IMR-90 (cell line): ENCODE measurements around the gene PRPSAP1.

ENCODE experiments used
- BHLHE40 ChIP-seq: fragments of 150-350 bp; IDR thresholded peaks from 2 replicates; pipeline ENCODE4 v1.6.1; 2016; ENCODE audit warnings: mild to moderate bottlenecking, low read depth, low read length
- CEBPB ChIP-seq: IDR thresholded peaks from 2 replicates; pipeline ENCODE4 v1.6.1; 2012; ENCODE audit warnings: low read depth, low read length, improper control_type of control experiment
- CHD1 ChIP-seq: IDR thresholded peaks from 2 replicates; pipeline ENCODE4 v1.6.1; 2012; ENCODE audit warnings: low read depth, low read length, improper control_type of control experiment
- MAFK ChIP-seq: IDR thresholded peaks from 2 replicates; pipeline ENCODE4 v1.6.1; 2012; ENCODE audit warnings: low read depth, low read length, improper control_type of control experiment
- MXI1 ChIP-seq: IDR thresholded peaks from 2 replicates; pipeline ENCODE4 v1.6.1; 2012; ENCODE audit warnings: low read depth, mild to moderate bottlenecking, low read length, moderate library complexity, borderline replicate concordance
- POLR2A ChIP-seq: IDR thresholded peaks from 2 replicates; pipeline ENCODE4 v1.6.1; 2012; ENCODE audit warnings: mild to moderate bottlenecking, low read depth, low read length
- RAD21 ChIP-seq: IDR thresholded peaks from 2 replicates; pipeline ENCODE4 v1.6.1; 2012; ENCODE audit warnings: low read length, improper control_type of control experiment
- RCOR1 ChIP-seq: IDR thresholded peaks from 2 replicates; pipeline ENCODE4 v1.6.1; 2012; ENCODE audit warnings: mild to moderate bottlenecking, low read length, improper control_type of control experiment; ENCODE audit not compliant: insufficient replicate concordance
- RFX5 ChIP-seq: IDR thresholded peaks from 2 replicates; pipeline ENCODE4 v1.8.0; 2012; ENCODE audit warnings: low read depth, mild to moderate bottlenecking, low read length, moderate library complexity
- SMC3 ChIP-seq: fragments of 150-350 bp; IDR thresholded peaks from 2 replicates; pipeline ENCODE4 v1.6.1; 2016; ENCODE audit warnings: low read depth, mild to moderate bottlenecking, antibody characterized with exemption, low read length, moderate library complexity
- USF2 ChIP-seq: fragments of 150-350 bp; IDR thresholded peaks from 2 replicates; pipeline ENCODE4 v1.6.1; 2017; ENCODE audit warnings: mild to moderate bottlenecking, antibody characterized with exemption, low read length, low read depth
- TF ChIP-seq, protein P1 (sequence below): conservative IDR thresholded peaks from 2 replicates; pipeline ENCODE4 v1.5.1; 2012; ENCODE audit warnings: mild to moderate bottlenecking, low read depth, low read length, improper control_type of control experiment
- TF ChIP-seq, protein P2 (sequence below): fragments of 150-350 bp; IDR thresholded peaks from 2 replicates; pipeline ENCODE4 v1.6.1; 2016; ENCODE audit warnings: low read depth, mild to moderate bottlenecking, low read length, moderate library complexity, borderline replicate concordance

DNA sequence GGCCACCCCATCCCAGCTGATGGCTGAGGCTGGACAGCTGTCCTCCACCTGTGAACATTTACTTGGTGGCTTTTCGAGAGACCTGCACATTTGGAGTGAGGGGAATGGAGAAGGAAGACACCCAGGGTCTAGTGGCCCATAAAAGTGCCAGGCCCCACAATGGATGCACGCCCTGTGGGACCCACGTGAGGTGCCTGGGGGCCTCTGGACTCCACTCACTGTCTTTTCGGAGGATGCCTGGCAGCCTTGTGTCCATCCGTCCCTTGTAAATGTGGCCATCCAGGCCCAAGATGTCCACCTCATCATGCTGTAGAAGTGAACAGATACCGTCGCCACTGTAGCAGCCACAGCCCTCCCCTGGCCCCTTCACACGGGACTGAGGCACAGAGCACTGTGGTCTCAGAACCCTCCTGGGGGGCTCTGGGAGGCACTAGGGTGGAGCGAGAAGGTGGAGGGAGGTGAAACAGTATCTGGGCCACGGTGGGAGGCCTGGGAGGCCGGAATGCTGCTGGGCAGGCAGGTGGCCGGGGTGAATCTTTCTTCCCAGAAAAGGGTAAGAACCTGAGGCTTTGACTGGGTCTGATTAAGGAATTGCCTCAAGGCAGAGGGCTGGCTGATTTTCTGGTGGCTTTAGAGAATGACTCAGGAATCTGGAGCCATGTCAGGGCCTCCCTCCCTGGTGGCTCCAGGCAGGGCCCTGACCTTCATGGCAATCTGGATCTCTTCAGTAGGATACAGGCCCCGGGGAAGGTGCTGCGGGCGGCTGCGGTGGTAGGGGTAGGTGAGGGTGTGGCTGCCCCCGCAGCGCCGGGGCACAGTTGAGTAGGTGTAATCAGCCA is 77.0 kb downstream of the PRPSAP1 start:
- TF ChIP-seq, protein P1, sequence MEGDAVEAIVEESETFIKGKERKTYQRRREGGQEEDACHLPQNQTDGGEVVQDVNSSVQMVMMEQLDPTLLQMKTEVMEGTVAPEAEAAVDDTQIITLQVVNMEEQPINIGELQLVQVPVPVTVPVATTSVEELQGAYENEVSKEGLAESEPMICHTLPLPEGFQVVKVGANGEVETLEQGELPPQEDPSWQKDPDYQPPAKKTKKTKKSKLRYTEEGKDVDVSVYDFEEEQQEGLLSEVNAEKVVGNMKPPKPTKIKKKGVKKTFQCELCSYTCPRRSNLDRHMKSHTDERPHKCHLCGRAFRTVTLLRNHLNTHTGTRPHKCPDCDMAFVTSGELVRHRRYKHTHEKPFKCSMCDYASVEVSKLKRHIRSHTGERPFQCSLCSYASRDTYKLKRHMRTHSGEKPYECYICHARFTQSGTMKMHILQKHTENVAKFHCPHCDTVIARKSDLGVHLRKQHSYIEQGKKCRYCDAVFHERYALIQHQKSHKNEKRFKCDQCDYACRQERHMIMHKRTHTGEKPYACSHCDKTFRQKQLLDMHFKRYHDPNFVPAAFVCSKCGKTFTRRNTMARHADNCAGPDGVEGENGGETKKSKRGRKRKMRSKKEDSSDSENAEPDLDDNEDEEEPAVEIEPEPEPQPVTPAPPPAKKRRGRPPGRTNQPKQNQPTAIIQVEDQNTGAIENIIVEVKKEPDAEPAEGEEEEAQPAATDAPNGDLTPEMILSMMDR: no peak
- TF ChIP-seq CEBPB (no peak), POLR2A (no peak), BHLHE40 (no peak), RAD21 (no peak), USF2 (no peak), SMC3 (no peak), RFX5 (no peak), MXI1 (no peak), CHD1 (no peak), RCOR1 (no peak), MAFK (no peak)
- TF ChIP-seq, protein P2, sequence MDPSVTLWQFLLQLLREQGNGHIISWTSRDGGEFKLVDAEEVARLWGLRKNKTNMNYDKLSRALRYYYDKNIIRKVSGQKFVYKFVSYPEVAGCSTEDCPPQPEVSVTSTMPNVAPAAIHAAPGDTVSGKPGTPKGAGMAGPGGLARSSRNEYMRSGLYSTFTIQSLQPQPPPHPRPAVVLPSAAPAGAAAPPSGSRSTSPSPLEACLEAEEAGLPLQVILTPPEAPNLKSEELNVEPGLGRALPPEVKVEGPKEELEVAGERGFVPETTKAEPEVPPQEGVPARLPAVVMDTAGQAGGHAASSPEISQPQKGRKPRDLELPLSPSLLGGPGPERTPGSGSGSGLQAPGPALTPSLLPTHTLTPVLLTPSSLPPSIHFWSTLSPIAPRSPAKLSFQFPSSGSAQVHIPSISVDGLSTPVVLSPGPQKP: no peak
